HCT116 (cell line): ENCODE data around the gene SUN2. TPM values are rescaled to one million over a fixed set of nuclear protein-coding genes. Genes with fewer than 3 reads are reported as not detected.

Experiments
- ATAC-seq: fragments of 200-7000 bp; cut with Tn5 transposase; 2 replicates; pipeline ENCODE4 v1.9.1; 2020; ENCODE audit warnings: mild to moderate bottlenecking, moderate library complexity
- BruUV-seq: library from RNA; stranded (reverse); fragments of 400-500 nt; replicated peaks from 2 replicates; lab custom pipeline; 2021; lab: Mats Ljungman, UMichigan
- CTCF ChIA-PET: fragments of 300-600 bp; sonication (Branson Sonifier 250); formaldehyde crosslinking; loops from one replicate; lab custom pipeline; 2021; ENCODE audit warnings: antibody characterized with exemption; lab: Charles Lee
- POLR2A ChIA-PET: fragments of 300-600, 350-600 bp; sonication (Branson Sonifier 250); formaldehyde crosslinking; loops from one replicate; lab custom pipeline; 2021; ENCODE audit warnings: antibody characterized with exemption; lab: Charles Lee
- RAD21 ChIA-PET, 2 experiments: fragments of 300-600 bp; sonication (Branson Sonifier 250); formaldehyde crosslinking; loops; one replicate each; lab custom pipeline; 2023; ENCODE audit warnings: low total read pairs in 2 of 2; ENCODE audit not compliant: uncharacterized antibody in 2 of 2, unreplicated experiment in 2 of 2, low non-redundant PET in 1 of 2; lab: Charles Lee
- DNase-seq: peaks from one replicate; pipeline ENCODE4 v3.0.0-alpha.2; 2010; ENCODE audit warnings: low read depth, low spot score
- H2AFZ ChIP-seq: fragments of 200-600 bp; shearing (Covaris generic), sonication (generic); 2 replicates; pipeline ENCODE4 v1.6.1; 2017; ENCODE audit warnings: low read depth, mixed run types, mixed read lengths, antibody characterized with exemption, low read length; ENCODE audit not compliant: poor library complexity, severe bottlenecking
- H3K27ac ChIP-seq: 2 replicates; pipeline ENCODE4 v1.5.1; 2012; ENCODE audit warnings: low read depth, low read length
- H3K27me3 ChIP-seq: fragments of 200-600 bp; sonication (generic); 2 replicates; pipeline ENCODE4 v1.6.1; 2016; ENCODE audit warnings: mixed run types, low read length, mixed read lengths; ENCODE audit not compliant: insufficient read depth
- H3K36me3 ChIP-seq, 2 experiments: fragments of 200-500 bp in 1 of 2; fragments of 200-600 bp in 1 of 2; sonication (Bioruptor generic) in 1 of 2; sonication (generic) in 1 of 2; 2 replicates each; pipeline versions ENCODE4 v1.5.1 to v1.6.1; 2014 to 2016; ENCODE audit warnings: low read length in 2 of 2, inconsistent platforms in 1 of 2, mixed read lengths in 1 of 2, mixed run types in 1 of 2; ENCODE audit not compliant: insufficient read depth in 2 of 2, control insufficient read depth in 1 of 2
- H3K4me1 ChIP-seq, 2 experiments: fragments of 200-600 bp in 1 of 2; sonication (generic) in 1 of 2; 2 replicates each; pipeline versions ENCODE4 v1.5.1 to v1.6.1; 2012 to 2017; ENCODE audit warnings: low read length in 2 of 2, inconsistent platforms in 1 of 2, mild to moderate bottlenecking in 1 of 2, mixed read lengths in 1 of 2, mixed run types in 1 of 2, moderate library complexity in 1 of 2; ENCODE audit not compliant: insufficient read depth in 2 of 2, control insufficient read depth in 1 of 2
- H3K4me2 ChIP-seq: fragments of 200-600 bp; sonication (generic); 2 replicates; pipeline ENCODE4 v1.6.1; 2017; ENCODE audit warnings: mixed run types, low read length, mixed read lengths
- H3K4me3 ChIP-seq, 2 experiments: fragments of 200-600 bp in 1 of 2; sonication (generic) in 1 of 2; replicated peaks in 1 of 2; 2 replicates each; pipeline ENCODE4 v1.5.1; 2011 to 2016; ENCODE audit warnings: low read length in 2 of 2, control low read depth in 1 of 2, low read depth in 1 of 2, mild to moderate bottlenecking in 1 of 2, mixed read lengths in 1 of 2, mixed run types in 1 of 2
- H3K79me2 ChIP-seq: fragments of 200-600 bp; sonication (generic); 2 replicates; pipeline ENCODE4 v1.6.1; 2017; ENCODE audit warnings: mild to moderate bottlenecking, mixed run types, low read length, moderate library complexity, mixed read lengths; ENCODE audit not compliant: insufficient read depth
- H3K9ac ChIP-seq: fragments of 200-600 bp; sonication (generic); 2 replicates; pipeline ENCODE4 v1.6.1; 2016; ENCODE audit warnings: low read length, mixed read lengths
- H3K9me2 ChIP-seq: fragments of 200-600 bp; sonication (generic), shearing (Covaris generic); 2 replicates; pipeline ENCODE4 v1.6.1; 2017; ENCODE audit warnings: mixed run types, mild to moderate bottlenecking, moderate library complexity; ENCODE audit not compliant: insufficient read depth
- H3K9me3 ChIP-seq, 2 experiments: fragments of 200-500 bp in 1 of 2; fragments of 200-600 bp in 1 of 2; sonication (Bioruptor generic) in 1 of 2; sonication (generic) in 1 of 2; 2 replicates each; pipeline ENCODE4 v1.6.1; 2014 to 2017; ENCODE audit warnings: low read length in 2 of 2, mixed read lengths in 2 of 2, inconsistent platforms in 1 of 2, low read depth in 1 of 2, mild to moderate bottlenecking in 1 of 2, mixed run types in 1 of 2, moderate library complexity in 1 of 2; ENCODE audit not compliant: control insufficient read depth in 1 of 2, insufficient read depth in 1 of 2
- H4K20me1 ChIP-seq: fragments of 200-600 bp; sonication (generic), shearing (Covaris generic); 2 replicates; pipeline ENCODE4 v1.6.1; 2017; ENCODE audit warnings: mixed run types, mild to moderate bottlenecking, moderate library complexity; ENCODE audit not compliant: insufficient read depth
- CBX3 ChIP-seq: IDR thresholded peaks from 2 replicates; pipeline ENCODE4 v1.6.1; 2012; ENCODE audit warnings: low read depth
- CEBPB ChIP-seq: IDR thresholded peaks from 2 replicates; pipeline ENCODE4 v1.6.1; 2012; ENCODE audit warnings: low read depth
- EGR1 ChIP-seq: IDR thresholded peaks from 2 replicates; pipeline ENCODE4 v1.6.1; 2012; ENCODE audit warnings: low read depth
- EZH2 ChIP-seq: fragments of 200-600 bp; sonication (generic); IDR thresholded peaks from 2 replicates; pipeline ENCODE4 v1.6.1; 2017; ENCODE audit warnings: antibody characterized with exemption, mixed run types
- EZH2phosphoT487 ChIP-seq: fragments of 200-600 bp; IDR thresholded peaks from 2 replicates; pipeline ENCODE4 v1.6.1; 2018; ENCODE audit warnings: antibody characterized with exemption, borderline replicate concordance
- FOSL1 ChIP-seq: IDR thresholded peaks from 2 replicates; pipeline ENCODE4 v1.6.1; 2012; ENCODE audit warnings: low read depth
- JUND ChIP-seq: IDR thresholded peaks from 2 replicates; pipeline ENCODE4 v1.6.1; 2012
- POLR2AphosphoS5 ChIP-seq: IDR thresholded peaks from 2 replicates; pipeline ENCODE4 v1.6.1; 2011; ENCODE audit warnings: mild to moderate bottlenecking, low read depth, low read length, moderate library complexity
- RAD21 ChIP-seq: IDR thresholded peaks from 2 replicates; pipeline ENCODE4 v1.6.1; 2012; ENCODE audit warnings: low read depth, mild to moderate bottlenecking
- SP1 ChIP-seq: IDR thresholded peaks from 2 replicates; pipeline ENCODE4 v1.6.1; 2012; ENCODE audit warnings: low read depth
- SRF ChIP-seq: IDR thresholded peaks from 2 replicates; pipeline ENCODE4 v1.6.1; 2012; ENCODE audit warnings: low read depth
- ZNF274 ChIP-seq: fragments of 200-500 bp; sonication (Bioruptor generic); IDR thresholded peaks from 2 replicates; pipeline ENCODE4 v1.6.1; 2014; ENCODE audit warnings: mild to moderate bottlenecking, low read depth, low read length, inconsistent platforms
- intact Hi-C: fragments of 100-400 bp; cut with micrococcal nuclease; formaldehyde crosslinking; loops from 2 replicates; pipeline ENCODE4 v1.10.0; 2022
- total RNA-seq: library from RNA; stranded (reverse); gene quantifications from one replicate; pipeline ENCODE4 v1.2.1, GENCODE V29; 2021; ENCODE audit not compliant: unreplicated experiment
- TF ChIP-seq, protein P1 (sequence below), 3 experiments: fragments of 200-600 bp in 1 of 3; sonication (generic) in 1 of 3; IDR thresholded peaks in 2 of 3; conservative IDR thresholded peaks in 1 of 3; 2 replicates each; pipeline ENCODE4 v1.5.1; 2012 to 2017; ENCODE audit warnings: low read depth in 2 of 3, low read length in 2 of 3, antibody characterized with exemption in 1 of 3, borderline replicate concordance in 1 of 3, control low read depth in 1 of 3, mild to moderate bottlenecking in 1 of 3, mixed read lengths in 1 of 3, mixed run types in 1 of 3, moderate library complexity in 1 of 3; ENCODE audit not compliant: insufficient read depth in 1 of 3
- TF ChIP-seq, protein P2 (sequence below): IDR thresholded peaks from 2 replicates; pipeline ENCODE4 v1.6.1; 2012
- TF ChIP-seq, protein P3 (sequence below): IDR thresholded peaks from 2 replicates; pipeline ENCODE4 v1.6.1; 2011; ENCODE audit warnings: mild to moderate bottlenecking, low read length, moderate library complexity; ENCODE audit not compliant: insufficient replicate concordance; ENCODE audit errors: extremely low read depth
- TF ChIP-seq, protein P4 (sequence below): IDR thresholded peaks from 2 replicates; pipeline ENCODE4 v1.6.1; 2012; ENCODE audit warnings: low read depth

SUN2 gene
- total RNA-seq, 1 experiment from 2014 or later, result 71.6 TPM

DNA sequence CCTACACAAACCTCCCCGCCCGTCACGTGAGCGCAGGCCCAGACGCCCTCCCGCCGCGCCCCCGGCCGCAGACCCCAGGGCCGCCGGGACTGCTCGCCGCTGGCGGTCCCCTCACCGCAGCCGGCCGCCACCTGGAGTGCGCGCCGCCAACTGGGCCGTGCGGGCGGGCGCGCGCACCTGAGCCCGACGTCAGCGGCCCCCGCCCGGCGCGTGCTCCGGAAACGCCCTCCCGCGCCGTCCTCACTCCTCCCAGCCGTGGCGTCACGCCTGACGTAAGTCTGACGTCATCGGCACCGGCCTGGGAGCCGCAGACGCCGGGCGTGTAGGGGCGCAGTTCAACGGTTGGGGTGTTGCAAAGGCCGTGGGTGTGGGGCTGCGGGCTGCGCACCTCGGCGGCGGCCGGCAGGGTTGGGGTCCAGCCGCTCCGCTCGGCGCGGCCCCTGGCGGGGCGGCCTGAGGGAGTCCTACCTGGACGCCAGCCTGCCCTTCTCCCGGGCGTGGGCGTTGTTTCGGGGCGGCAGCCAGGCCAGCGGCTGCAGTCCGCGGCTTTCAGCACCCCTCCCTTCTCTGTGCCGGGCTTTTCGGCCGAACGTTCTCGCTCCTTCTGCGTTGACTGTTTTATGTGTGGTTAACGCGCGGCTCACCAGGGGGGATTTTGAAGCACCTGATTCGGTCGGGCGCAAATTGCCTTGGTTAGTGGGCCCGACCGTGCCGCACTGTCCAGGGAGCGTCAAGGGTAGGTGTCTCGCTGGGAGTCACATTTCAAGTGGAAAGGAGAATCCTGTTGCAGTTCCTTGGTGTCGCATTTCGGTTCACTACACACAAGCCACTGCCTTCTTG is 54.8 kb downstream of the SUN2 start, which contains the start of gene JOSD1 (continued):
- TF ChIP-seq, protein P1, sequence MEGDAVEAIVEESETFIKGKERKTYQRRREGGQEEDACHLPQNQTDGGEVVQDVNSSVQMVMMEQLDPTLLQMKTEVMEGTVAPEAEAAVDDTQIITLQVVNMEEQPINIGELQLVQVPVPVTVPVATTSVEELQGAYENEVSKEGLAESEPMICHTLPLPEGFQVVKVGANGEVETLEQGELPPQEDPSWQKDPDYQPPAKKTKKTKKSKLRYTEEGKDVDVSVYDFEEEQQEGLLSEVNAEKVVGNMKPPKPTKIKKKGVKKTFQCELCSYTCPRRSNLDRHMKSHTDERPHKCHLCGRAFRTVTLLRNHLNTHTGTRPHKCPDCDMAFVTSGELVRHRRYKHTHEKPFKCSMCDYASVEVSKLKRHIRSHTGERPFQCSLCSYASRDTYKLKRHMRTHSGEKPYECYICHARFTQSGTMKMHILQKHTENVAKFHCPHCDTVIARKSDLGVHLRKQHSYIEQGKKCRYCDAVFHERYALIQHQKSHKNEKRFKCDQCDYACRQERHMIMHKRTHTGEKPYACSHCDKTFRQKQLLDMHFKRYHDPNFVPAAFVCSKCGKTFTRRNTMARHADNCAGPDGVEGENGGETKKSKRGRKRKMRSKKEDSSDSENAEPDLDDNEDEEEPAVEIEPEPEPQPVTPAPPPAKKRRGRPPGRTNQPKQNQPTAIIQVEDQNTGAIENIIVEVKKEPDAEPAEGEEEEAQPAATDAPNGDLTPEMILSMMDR (IDR thresholded peaks at IDR 0.05 in 2 of 3, conservative IDR thresholded peaks at IDR 0.05 in 1 of 3; ENCODE audit: borderline replicate concordance in 1 of 3, insufficient read depth in 1 of 3, low read depth in 2 of 3, low read length in 2 of 3), result no peak
- peak; percentile 98 for TF ChIP-seq EGR1

DNA sequence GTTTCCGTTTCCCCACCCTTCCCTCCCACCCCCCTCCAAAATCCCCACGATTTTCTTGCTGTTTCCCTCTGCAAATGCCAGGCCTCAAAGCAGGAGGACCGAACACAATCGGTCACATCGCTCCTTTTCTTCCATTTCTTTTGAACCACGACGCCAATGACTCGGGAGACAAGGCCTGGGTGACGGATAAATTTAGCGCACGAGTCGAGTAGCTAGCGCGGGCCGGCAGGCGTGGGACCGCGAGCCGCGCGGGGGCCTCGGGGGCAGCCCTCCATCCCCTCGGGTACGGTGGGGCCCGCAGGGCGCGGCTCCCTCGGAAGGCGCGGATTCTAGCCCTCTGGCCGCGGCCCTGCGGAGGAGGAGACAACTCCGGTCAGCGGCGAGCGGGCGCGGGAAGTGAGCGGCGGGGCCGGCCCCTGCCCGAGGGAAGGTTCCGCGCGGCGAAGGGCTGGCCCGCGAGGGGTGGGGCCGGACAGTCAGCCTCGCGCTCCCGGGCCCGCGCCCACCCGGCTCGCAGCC is 55.5 kb downstream of the SUN2 start:
- H3K4me1 ChIP-seq, result peaks cover 34 to 74% of the 10 kb centered on the region in 2 experiments
- intact Hi-C loops, result no loop called here
- CTCF ChIA-PET, result no interaction called here
- TF ChIP-seq JUND (no peak), CBX3 (no peak), POLR2AphosphoS5 (no peak), CEBPB (no peak), EGR1 (no peak), SP1 (no peak), SRF (no peak), ZNF274 (no peak), EZH2 (no peak), RAD21 (no peak), FOSL1 (no peak), EZH2phosphoT487 (no peak)
- TF ChIP-seq, protein P2, sequence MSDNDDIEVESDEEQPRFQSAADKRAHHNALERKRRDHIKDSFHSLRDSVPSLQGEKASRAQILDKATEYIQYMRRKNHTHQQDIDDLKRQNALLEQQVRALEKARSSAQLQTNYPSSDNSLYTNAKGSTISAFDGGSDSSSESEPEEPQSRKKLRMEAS, result no peak
- TF ChIP-seq, protein P3, sequence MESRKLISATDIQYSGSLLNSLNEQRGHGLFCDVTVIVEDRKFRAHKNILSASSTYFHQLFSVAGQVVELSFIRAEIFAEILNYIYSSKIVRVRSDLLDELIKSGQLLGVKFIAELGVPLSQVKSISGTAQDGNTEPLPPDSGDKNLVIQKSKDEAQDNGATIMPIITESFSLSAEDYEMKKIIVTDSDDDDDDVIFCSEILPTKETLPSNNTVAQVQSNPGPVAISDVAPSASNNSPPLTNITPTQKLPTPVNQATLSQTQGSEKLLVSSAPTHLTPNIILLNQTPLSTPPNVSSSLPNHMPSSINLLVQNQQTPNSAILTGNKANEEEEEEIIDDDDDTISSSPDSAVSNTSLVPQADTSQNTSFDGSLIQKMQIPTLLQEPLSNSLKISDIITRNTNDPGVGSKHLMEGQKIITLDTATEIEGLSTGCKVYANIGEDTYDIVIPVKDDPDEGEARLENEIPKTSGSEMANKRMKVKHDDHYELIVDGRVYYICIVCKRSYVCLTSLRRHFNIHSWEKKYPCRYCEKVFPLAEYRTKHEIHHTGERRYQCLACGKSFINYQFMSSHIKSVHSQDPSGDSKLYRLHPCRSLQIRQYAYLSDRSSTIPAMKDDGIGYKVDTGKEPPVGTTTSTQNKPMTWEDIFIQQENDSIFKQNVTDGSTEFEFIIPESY, result no peak
- TF ChIP-seq, protein P4, sequence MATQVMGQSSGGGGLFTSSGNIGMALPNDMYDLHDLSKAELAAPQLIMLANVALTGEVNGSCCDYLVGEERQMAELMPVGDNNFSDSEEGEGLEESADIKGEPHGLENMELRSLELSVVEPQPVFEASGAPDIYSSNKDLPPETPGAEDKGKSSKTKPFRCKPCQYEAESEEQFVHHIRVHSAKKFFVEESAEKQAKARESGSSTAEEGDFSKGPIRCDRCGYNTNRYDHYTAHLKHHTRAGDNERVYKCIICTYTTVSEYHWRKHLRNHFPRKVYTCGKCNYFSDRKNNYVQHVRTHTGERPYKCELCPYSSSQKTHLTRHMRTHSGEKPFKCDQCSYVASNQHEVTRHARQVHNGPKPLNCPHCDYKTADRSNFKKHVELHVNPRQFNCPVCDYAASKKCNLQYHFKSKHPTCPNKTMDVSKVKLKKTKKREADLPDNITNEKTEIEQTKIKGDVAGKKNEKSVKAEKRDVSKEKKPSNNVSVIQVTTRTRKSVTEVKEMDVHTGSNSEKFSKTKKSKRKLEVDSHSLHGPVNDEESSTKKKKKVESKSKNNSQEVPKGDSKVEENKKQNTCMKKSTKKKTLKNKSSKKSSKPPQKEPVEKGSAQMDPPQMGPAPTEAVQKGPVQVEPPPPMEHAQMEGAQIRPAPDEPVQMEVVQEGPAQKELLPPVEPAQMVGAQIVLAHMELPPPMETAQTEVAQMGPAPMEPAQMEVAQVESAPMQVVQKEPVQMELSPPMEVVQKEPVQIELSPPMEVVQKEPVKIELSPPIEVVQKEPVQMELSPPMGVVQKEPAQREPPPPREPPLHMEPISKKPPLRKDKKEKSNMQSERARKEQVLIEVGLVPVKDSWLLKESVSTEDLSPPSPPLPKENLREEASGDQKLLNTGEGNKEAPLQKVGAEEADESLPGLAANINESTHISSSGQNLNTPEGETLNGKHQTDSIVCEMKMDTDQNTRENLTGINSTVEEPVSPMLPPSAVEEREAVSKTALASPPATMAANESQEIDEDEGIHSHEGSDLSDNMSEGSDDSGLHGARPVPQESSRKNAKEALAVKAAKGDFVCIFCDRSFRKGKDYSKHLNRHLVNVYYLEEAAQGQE, result no peak

More for the DNA sequence above, 55.5 kb downstream of the SUN2 start:
- Histone ChIP-seq H3K27ac (peak overlapping the region; percentile 88), H3K4me3 (peak overlapping the region; percentile 74 to 90), H3K79me2 (peaks cover 52% of the 10 kb centered on the region), H3K9me3 (no peaks in the 10 kb centered on the region), H3K4me2 (peak overlapping the region; percentile 95), H3K9ac (peak overlapping the region; percentile 98), H2AFZ (no peak overlapping the region), H4K20me1 (no peaks in the 10 kb centered on the region), H3K36me3 (peaks cover 0 to 10% of the 10 kb centered on the region in 2 experiments; a peak in 2 of 4 replicates), H3K27me3 (no peaks in the 10 kb centered on the region), H3K9me2 (no peaks in the 10 kb centered on the region)
- POLR2A ChIA-PET, result interaction anchor here (0.7 to 1.7 kb wide), 2 partner anchors 16 to 641 kb away, joined by 4 to 8 read pairs; no protein-coding TSS in a partner anchor
- DNase-seq (no peak), ATAC-seq (peak; percentile 39)
- RAD21 ChIA-PET, result no interaction called here
- no TSS peak for BruUV-seq
